Activated naive CD4-positive, alpha-beta T cell treated with anti-CD3 and anti-CD28 coated beads, Interleukin-2, amount 10 ng/mL, durations not matched to agents 7 days and 5 days (primary cell): ENCODE data around the gene PTH1R.

ENCODE experiments used
- CTCF ChIA-PET: fragments of 350-600 bp; sonication (Branson Sonifier 250); formaldehyde crosslinking; loops from one replicate; lab custom pipeline; 2021; ENCODE audit warnings: antibody characterized with exemption; lab: Charles Lee
- DNase-seq: peaks from one replicate; pipeline ENCODE4 v3.0.0-alpha.2; 2020
- H3K27ac Mint-ChIP-seq: one replicate; pipeline ENCODE4 v1.8.0; 2021; ENCODE audit warnings: mild to moderate bottlenecking, moderate library complexity, mixed read lengths
- H3K27me3 Mint-ChIP-seq: one replicate; pipeline ENCODE4 v1.8.0; 2021; ENCODE audit warnings: mild to moderate bottlenecking, mixed read lengths
- H3K36me3 Mint-ChIP-seq: one replicate; pipeline ENCODE4 v1.8.0; 2021; ENCODE audit warnings: mixed read lengths
- H3K4me1 Mint-ChIP-seq: one replicate; pipeline ENCODE4 v1.8.0; 2021; ENCODE audit warnings: mixed read lengths
- H3K4me3 Mint-ChIP-seq: one replicate; pipeline ENCODE4 v1.8.0; 2021; ENCODE audit warnings: mild to moderate bottlenecking, moderate library complexity, mixed read lengths
- H3K9me3 Mint-ChIP-seq: one replicate; pipeline ENCODE4 v1.8.0; 2021; ENCODE audit warnings: mixed read lengths

PTH1R gene

DNA sequence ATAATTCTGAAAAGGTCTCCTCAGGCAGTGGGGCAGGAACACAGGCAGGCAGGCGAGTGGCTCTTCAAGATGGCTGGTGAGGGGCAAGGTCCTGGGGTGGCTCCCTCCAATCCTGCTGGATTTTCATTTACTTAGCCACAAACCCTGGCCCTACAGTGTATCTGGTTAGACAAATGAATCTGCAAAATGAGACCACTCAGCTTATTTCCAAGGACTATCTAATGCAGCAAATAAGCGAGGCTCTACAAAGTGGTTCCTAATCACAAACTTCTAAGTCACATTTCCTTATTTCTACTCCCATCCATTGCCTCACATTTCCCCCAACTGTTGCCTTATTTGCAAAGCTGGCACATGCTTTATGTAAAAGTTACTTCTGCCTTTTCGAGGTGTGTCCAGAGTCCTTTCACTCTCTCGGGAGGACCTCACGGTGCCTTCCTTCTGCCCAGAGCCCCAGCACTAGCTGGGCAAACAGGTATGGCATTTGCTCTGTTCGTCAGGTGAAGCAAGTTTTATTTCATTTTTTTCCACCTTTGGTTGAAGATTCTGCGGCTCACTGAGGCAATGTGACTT lies 58.6 kb downstream of the PTH1R start:
- CTCF ChIA-PET = interaction anchor here (0.7 to 1.5 kb wide), 3 partner anchors 10 to 65 kb away, joined by 3 read pairs; no protein-coding TSS in a partner anchor

DNA sequence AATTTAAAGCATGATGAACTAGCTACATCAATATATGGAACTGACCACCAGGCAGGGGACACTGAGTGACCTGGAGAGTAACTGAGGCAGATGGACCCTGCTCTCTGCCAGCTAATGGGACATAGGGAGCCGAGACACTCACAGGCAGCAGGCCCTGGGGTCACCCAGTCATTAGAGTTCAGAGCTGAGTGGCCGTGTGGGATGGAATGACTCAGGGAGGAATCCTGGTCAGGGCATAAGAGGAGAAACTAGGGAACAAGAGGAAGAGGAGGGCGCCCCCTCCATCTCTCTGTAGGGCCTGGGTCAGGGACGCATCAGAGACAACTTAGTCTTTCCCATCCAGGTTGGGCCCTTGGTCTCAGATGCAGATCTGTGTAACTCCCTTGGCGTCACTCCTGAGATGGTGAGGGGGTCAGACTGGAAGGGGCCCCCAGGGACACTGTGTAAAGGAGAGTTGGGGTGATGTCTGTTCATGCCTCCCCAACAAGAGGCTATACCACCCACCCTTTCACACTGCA lies 59.3 kb downstream of the PTH1R start:
- H3K27ac Mint-ChIP-seq = no peak overlapping the region
- H3K4me1 Mint-ChIP-seq = peaks cover 39% of the 10 kb centered on the region
- no peak for DNase-seq
- H3K36me3 Mint-ChIP-seq = peaks cover 37% of the 10 kb centered on the region
- H3K4me3 Mint-ChIP-seq = no peak overlapping the region
- no peaks in the 10 kb centered on the region for H3K27me3 Mint-ChIP-seq
- no peaks in the 10 kb centered on the region for H3K9me3 Mint-ChIP-seq
- CTCF ChIA-PET = interaction anchor here (0.7 to 1.5 kb wide), 2 partner anchors 11 to 64 kb away, joined by 3 read pairs; no protein-coding TSS in a partner anchor

More for the DNA sequence above, 58.6 kb downstream of the PTH1R start:
- H3K4me3 Mint-ChIP-seq = no peak overlapping the region
- H3K36me3 Mint-ChIP-seq = peaks cover 43% of the 10 kb centered on the region
- H3K4me1 Mint-ChIP-seq = peaks cover 46% of the 10 kb centered on the region
- no peak overlapping the region for H3K27ac Mint-ChIP-seq
- DNase-seq = no peak
- H3K27me3 Mint-ChIP-seq = no peaks in the 10 kb centered on the region
- no peaks in the 10 kb centered on the region for H3K9me3 Mint-ChIP-seq

DNA sequence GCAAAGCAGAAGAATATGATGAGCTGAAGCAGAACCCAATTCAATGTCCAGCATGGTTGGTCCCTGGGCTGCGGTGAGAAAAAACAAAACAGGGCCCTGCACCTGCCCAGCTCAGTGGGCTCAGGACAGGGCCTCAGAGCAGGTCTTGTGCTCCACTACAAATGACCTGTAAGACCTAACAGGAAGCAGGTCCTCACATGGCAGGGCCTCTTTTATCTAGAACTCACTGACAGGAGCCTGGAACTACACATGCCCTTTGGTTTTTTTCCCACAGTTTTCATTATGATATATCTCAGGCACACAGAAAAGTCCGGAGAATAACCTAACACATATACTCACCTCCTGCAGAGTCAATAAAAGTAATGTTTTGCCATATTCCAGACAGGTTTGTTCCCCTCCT lies 60.6 kb downstream of the PTH1R start:
- no peaks in the 10 kb centered on the region for H3K27me3 Mint-ChIP-seq
- H3K27ac Mint-ChIP-seq = no peak overlapping the region
- CTCF ChIA-PET = no interaction called here
- DNase-seq = no peak
- peaks cover 32% of the 10 kb centered on the region for H3K4me1 Mint-ChIP-seq
- H3K9me3 Mint-ChIP-seq = no peaks in the 10 kb centered on the region
- H3K36me3 Mint-ChIP-seq = peaks cover 37% of the 10 kb centered on the region
- H3K4me3 Mint-ChIP-seq = no peak overlapping the region

DNA sequence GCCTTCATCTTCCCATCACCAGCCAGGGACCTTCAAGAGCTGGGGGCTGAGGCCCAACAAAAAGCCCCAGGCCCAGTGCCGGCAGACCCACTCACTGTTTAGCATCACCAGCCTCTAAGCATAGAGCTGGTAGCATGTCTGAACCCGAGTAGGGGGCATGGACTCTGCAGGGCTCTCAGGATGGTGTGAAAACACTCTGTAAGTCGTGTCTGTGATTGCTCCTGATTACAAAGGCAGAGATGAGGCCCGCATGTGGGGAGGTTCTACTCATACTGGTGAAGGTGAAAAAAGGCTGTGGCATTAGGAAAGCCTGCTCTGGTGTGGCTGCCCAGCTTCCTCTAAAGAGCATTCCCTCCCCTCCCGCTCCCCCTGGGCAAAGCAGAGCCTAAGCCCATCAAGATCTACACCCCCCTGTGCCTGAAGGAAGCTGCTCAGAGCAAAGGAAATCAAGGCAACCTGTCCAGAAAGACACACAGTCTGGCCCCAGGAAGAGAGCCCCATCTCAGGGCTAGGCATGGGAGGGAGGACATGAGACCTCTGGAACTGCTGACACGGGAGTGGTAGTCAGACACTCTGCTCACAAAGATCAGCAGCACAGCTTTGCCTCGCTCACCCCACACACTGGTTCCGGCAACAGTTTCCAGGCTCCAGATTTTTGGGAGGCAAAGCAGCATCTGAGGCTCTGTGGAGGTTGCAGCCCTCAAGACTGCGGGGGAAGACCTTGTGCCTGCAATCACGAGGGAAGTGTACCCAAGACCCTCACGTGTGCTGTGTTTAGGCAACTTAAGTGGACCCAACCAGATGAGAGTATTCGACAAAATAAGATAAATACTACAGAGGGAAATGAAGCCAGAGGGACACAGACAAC lies 62.3 kb downstream of the PTH1R start:
- Mint-ChIP-seq H3K27me3 (no peaks in the 10 kb centered on the region), H3K36me3 (peaks cover 37% of the 10 kb centered on the region), H3K9me3 (no peaks in the 10 kb centered on the region), H3K4me1 (peaks cover 32% of the 10 kb centered on the region), H3K27ac (peak overlapping the region; percentile 6), H3K4me3 (no peak overlapping the region)
- CTCF ChIA-PET = no interaction called here
- DNase-seq = no peak

DNA sequence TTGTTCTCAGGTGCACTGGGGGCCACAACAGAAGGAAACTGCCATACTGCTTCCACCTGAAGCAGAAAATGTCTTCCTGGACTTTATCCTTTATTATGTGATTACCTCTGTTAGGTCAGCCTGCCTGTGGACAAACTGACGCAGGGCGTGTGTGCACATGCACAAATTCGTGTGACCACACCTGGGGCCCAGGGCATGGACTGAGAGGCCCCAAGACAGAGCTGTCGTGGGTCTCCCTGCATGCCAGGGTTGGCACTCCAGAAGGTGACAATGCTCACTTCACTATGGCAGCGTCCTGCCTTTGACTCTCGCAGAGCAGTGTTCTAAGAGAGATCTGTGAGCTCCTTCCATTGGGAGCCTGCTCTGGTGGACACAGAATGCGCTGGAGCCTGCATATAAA lies 64.6 kb downstream of the PTH1R start:
- CTCF ChIA-PET = no interaction called here
- Mint-ChIP-seq H3K4me1 (peaks cover 52% of the 10 kb centered on the region), H3K27me3 (no peaks in the 10 kb centered on the region), H3K9me3 (no peaks in the 10 kb centered on the region), H3K27ac (no peak overlapping the region), H3K36me3 (peaks cover 44% of the 10 kb centered on the region), H3K4me3 (no peak overlapping the region)
- no peak for DNase-seq

DNA sequence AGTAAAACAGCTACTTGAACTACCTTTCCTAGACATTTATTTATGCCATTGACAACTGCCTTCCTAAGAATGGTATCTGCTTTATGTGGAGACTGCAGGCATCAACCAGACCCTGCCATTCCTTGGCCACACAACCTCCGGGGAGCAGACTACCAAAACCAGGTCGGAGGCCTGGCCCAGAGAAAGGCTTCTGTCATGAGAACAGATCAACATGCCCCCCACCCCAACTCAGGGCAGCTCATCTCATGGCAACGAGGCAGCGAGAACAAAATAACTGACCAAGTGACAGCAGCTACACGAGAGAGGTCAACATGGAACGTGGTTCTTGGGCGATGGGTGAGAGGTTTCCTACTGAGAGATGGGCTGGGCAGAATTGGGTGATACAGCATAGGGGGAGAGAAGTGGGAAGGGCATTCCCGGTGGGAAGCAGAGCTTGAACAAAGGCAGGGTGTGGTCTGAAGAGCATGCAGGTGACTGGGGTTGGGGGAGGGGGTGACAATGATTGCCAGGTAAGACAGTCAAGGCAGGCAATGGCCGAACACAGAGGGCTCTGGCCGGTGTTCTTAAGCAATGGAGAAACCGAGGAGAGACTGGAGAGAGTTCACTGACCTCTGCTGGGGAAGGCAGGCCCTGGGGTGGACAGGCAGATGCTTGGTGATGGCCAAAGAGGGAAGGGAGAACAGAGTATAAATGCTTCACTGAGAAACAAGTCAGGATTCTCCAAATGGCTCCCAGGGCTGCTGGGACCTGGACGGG lies 65.1 kb downstream of the PTH1R start:
- no peak overlapping the region for H3K4me3 Mint-ChIP-seq
- CTCF ChIA-PET = no interaction called here
- DNase-seq = no peak
- no peaks in the 10 kb centered on the region for H3K27me3 Mint-ChIP-seq
- peaks cover 48% of the 10 kb centered on the region for H3K36me3 Mint-ChIP-seq
- no peaks in the 10 kb centered on the region for H3K9me3 Mint-ChIP-seq
- H3K4me1 Mint-ChIP-seq = peaks cover 58% of the 10 kb centered on the region
- no peak overlapping the region for H3K27ac Mint-ChIP-seq

DNA sequence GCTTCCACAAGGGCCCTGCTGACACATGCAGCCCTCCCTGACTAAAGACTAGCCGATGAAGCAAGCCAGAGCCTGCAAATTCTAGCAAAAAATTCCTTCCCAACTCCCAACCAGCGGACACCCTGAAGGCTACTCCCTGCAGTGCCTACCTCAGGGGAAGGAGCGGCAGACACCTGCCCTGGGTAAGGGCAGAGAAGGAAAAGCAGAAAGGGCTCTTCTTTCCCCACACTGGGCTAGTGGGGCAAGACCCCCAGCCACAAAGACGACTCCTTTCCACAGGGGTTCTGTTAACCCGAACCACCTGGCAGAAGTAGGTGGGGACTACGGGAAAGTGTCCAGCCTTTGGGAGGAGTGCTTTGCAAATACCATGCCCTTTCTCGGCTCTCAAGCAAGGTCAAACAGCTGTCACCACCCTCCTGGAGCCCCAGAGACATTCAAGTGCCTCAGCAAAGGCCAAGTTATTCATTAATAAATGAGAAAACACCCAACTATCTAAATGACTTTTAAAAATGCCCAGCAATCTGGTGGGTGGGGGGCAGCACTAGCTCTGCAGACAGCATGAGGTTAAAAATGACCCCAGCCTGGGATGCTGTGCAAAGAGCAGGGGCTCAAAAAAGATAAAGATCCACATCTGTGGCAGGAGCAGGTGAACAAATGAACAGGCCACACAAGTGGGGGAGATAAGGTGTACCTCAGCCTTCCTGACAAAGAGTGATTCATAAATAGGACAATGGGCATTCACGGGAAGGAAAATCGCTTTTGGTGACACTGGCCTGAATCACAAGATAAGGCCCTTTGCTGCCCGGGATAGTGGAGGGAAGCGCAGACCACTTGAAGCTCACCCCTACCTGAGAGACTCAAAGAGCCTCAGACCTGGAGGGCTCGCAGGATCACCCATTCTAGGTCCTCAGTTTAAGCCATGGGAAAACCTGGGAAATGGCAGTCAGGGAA lies 66.0 kb downstream of the PTH1R start:
- Mint-ChIP-seq H3K36me3 (peaks cover 46% of the 10 kb centered on the region), H3K9me3 (no peaks in the 10 kb centered on the region), H3K4me3 (no peak overlapping the region), H3K27me3 (no peaks in the 10 kb centered on the region), H3K27ac (no peak overlapping the region), H3K4me1 (peaks cover 62% of the 10 kb centered on the region)
- no peak for DNase-seq
- CTCF ChIA-PET = interaction anchor here (0.6 kb wide), 1 partner anchor 420 kb away, joined by 3 read pairs; no protein-coding TSS in a partner anchor

DNA sequence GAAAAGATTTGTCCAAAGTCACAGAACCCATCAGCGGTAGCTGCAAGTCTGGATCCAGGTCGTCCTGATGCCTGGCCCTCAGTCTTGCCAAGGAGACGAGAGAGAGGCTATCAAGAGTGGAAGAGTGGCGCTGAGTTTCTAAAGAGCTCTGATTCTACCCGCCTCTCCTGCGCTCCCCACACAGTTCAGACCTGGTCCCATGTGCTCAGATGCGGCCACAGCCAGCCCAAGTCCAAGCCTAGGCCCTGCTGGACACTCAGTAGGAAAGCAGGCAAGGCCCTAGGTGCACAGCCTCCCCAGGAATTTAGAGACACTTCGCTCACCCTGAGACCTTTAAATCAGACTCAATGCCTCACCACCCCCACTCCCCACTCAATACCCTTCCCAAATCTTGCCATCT lies 66.7 kb downstream of the PTH1R start:
- no peak for DNase-seq
- peaks cover 45% of the 10 kb centered on the region for H3K36me3 Mint-ChIP-seq
- no peak overlapping the region for H3K27ac Mint-ChIP-seq
- peaks cover 69% of the 10 kb centered on the region for H3K4me1 Mint-ChIP-seq
- H3K9me3 Mint-ChIP-seq = no peaks in the 10 kb centered on the region
- CTCF ChIA-PET = interaction anchor here (0.6 kb wide), 1 partner anchor 420 kb away, joined by 3 read pairs; no protein-coding TSS in a partner anchor
- H3K4me3 Mint-ChIP-seq = no peak overlapping the region
- H3K27me3 Mint-ChIP-seq = no peaks in the 10 kb centered on the region

DNA sequence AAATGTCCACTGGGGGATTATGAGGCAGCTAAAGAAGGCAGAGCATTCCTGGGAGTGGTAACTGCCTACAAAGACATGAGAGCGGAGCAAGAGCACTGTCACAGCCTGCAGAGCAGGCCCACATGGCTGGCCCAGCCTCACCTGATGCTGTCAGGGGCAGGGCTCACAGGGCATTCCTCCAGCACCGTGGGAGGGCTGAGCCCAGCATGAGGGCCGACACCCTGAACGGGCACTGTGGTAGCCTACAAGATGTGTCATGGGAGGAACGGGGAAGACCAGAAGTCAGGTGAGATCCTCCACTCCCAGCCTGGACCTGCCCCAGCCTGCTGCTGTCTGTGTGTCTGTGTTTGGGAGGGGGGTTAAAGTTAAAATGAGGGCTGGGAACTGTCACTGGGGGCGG lies 68.9 kb downstream of the PTH1R start:
- no peaks in the 10 kb centered on the region for H3K27me3 Mint-ChIP-seq
- peak overlapping the region; percentile 92 for H3K27ac Mint-ChIP-seq
- CTCF ChIA-PET = interaction anchor here (1.2 kb wide), 1 partner anchor 30 kb away, joined by 3 read pairs; the partner anchor contains the start of gene CCDC12
- H3K4me1 Mint-ChIP-seq = peaks cover 75% of the 10 kb centered on the region
- no peak for DNase-seq
- peaks cover 37% of the 10 kb centered on the region for H3K36me3 Mint-ChIP-seq
- no peak overlapping the region for H3K4me3 Mint-ChIP-seq
- no peaks in the 10 kb centered on the region for H3K9me3 Mint-ChIP-seq

DNA sequence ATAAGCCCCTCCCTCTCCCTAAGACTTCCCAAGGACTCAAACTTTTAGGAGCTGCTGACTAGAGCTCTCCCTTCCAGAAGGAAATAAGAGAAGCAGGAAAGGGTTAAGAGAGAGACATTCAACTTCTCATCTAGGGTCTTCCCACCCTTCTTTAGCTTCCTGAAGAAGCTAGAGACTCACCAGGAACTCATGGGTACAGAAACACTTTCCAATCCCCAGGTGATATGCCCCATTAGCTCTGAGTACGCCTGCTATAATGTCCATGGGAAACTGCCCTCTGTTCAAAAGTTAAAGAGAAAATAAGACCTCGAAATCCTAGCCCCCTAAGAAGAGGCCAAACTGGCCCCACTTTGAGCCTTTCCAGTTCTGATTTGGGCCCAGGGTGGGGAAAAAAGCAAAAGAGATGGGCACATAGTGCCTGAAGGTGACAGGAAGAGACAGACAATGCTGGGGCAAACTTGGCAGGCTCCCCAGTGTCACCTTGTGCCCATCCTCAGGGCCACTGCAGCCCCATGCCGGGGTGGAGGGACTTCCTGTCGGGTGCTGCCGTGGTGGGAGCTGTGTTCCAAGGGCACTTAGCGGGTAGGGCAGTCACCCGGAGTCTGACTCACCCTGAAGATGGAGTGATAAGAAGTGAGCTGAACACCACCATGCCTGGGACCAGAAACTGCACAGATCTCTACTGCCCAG lies 69.5 kb downstream of the PTH1R start:
- CTCF ChIA-PET = interaction anchor here (0.6 to 1.2 kb wide), 6 partner anchors 13 to 46 kb away, joined by 3 to 4 read pairs (median 3); partner anchors contain the start of gene CCDC12
- DNase-seq = peak; percentile 70
- H3K27me3 Mint-ChIP-seq = no peaks in the 10 kb centered on the region
- peaks cover 79% of the 10 kb centered on the region for H3K4me1 Mint-ChIP-seq
- H3K4me3 Mint-ChIP-seq = peak overlapping the region; percentile 61
- H3K9me3 Mint-ChIP-seq = no peaks in the 10 kb centered on the region
- H3K27ac Mint-ChIP-seq = peak overlapping the region; percentile 92
- H3K36me3 Mint-ChIP-seq = peaks cover 40% of the 10 kb centered on the region

DNA sequence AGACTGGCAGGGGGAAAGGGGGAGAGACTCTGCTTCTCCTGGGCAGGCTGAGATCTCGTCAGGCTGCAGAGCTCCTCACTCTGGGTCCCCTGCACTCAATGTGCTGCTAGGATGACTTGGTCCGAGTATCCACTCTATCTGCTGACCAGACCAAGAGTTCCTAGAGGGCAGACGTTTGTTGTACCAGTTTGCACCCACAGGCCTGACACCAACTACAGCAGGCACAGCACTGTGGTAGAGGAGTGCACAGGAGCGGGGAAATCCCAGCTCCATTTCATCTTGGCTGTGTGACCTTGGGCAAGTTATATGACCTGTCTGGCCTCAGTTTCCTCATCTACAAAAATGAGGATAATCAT lies 70.0 kb downstream of the PTH1R start:
- Mint-ChIP-seq H3K27me3 (no peaks in the 10 kb centered on the region), H3K4me1 (peaks cover 82% of the 10 kb centered on the region), H3K36me3 (peaks cover 45% of the 10 kb centered on the region), H3K9me3 (no peaks in the 10 kb centered on the region), H3K27ac (peak overlapping the region; percentile 92), H3K4me3 (peak overlapping the region; percentile 61)
- DNase-seq = no peak
- CTCF ChIA-PET = interaction anchor here (0.6 to 1.8 kb wide), 7 partner anchors 11 to 46 kb away, joined by 3 to 5 read pairs (median 3); partner anchors contain the start of gene CCDC12

DNA sequence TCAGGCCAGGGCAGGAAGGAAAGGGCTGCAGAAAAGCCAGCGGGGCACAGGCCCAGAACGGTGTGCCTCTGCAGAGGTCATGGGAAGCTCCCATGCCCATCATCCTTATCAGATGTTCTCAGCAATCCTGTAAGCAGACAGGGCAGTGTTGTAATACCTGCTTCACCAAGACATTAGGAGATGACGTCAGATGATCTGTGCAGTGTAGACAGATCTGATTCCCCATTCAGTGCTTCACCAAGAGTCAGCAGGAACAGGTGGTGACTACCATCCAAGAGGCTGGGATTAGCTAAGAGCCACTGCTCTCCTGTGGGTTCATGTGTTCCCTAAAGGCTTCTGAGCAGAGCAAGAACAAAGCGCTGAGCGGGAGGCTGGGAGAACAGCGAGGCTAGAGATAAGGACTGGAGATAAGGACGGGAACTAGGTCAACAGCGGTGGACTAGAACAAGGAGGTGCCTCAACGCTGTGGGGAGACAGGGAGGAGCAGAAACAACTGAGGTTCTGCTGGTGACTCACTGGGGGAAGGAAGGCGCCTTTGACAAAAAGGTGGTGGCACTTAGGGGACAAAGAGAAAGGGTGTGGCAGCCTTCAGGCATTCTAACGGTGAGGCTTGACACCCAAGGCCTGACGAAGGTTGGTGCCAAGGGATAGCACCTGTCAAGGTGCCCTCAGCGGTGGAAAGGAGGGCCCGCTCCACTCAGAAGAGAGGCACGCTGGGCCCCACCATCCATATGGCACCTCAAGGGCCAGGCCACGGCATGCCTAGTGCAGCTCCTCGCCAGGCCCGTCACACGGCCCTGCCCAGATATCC lies 70.7 kb downstream of the PTH1R start:
- Mint-ChIP-seq H3K9me3 (no peaks in the 10 kb centered on the region), H3K27me3 (no peaks in the 10 kb centered on the region), H3K27ac (peak overlapping the region; percentile 92), H3K36me3 (peaks cover 45% of the 10 kb centered on the region), H3K4me3 (peak overlapping the region; percentile 61), H3K4me1 (peaks cover 84% of the 10 kb centered on the region)
- CTCF ChIA-PET = interaction anchor here (0.6 to 1.8 kb wide), 6 partner anchors 10 to 45 kb away, joined by 3 to 5 read pairs (median 3); no protein-coding TSS in a partner anchor
- DNase-seq = peak; percentile 74
